SK-N-SH (cell line): ENCODE results near the gene GYPC.
"Not testable (repeated sequence)": the region's sequence is repeated elsewhere in the genome, so short reads cannot be mapped to it uniquely, and the experiment has no call there.

ENCODE experiments used
- EZH2phosphoT487 ChIP-seq: fragments of 200-600 bp; sonication (generic); IDR thresholded peaks from 2 replicates; pipeline ENCODE4 v1.6.1; 2017; ENCODE audit warnings: low read depth, mixed run types, mild to moderate bottlenecking, antibody characterized with exemption, moderate library complexity, borderline replicate concordance
- FOSL2 ChIP-seq: IDR thresholded peaks from 2 replicates; pipeline ENCODE4 v1.4.0; 2012; ENCODE audit warnings: low read depth, mild to moderate bottlenecking, moderate library complexity, borderline replicate concordance
- GATA2 ChIP-seq: sonication (generic); formaldehyde crosslinking; IDR thresholded peaks from 2 replicates; pipeline ENCODE4 v1.5.0; 2020; ENCODE audit warnings: mild to moderate bottlenecking, missing genetic modification reagents
- JUND ChIP-seq: IDR thresholded peaks from 2 replicates; pipeline ENCODE4 v1.4.0; 2012
- MXI1 ChIP-seq: IDR thresholded peaks from 2 replicates; pipeline ENCODE4 v1.6.1; 2012; ENCODE audit warnings: mild to moderate bottlenecking, low read depth, low read length, improper control_type of control experiment
- PBX3 ChIP-seq: IDR thresholded peaks from 2 replicates; pipeline ENCODE4; 2012
- POLR2AphosphoS5 ChIP-seq: IDR thresholded peaks from 2 replicates; pipeline ENCODE4 v1.6.1; 2012; ENCODE audit warnings: low read depth, low read length
- USF2 ChIP-seq: fragments of 150-350 bp; IDR thresholded peaks from 2 replicates; pipeline ENCODE4 v1.6.1; 2017; ENCODE audit warnings: antibody characterized with exemption, low read length, low read depth, borderline replicate concordance
- TF ChIP-seq, protein P1 (sequence below): fragments of 200-600 bp; sonication (generic); IDR thresholded peaks from 2 replicates; pipeline ENCODE4 v1.6.1; 2017; ENCODE audit warnings: antibody characterized with exemption, mild to moderate bottlenecking, moderate library complexity
- TF ChIP-seq, protein P2 (sequence below): IDR thresholded peaks from 2 replicates; pipeline ENCODE4 v1.6.1; 2012; ENCODE audit warnings: mild to moderate bottlenecking, low read depth, low read length, moderate library complexity

GRCh38 chr2:126647714-126648344 is 8.1 kb upstream of the GYPC start:
- TF ChIP-seq, protein P1, sequence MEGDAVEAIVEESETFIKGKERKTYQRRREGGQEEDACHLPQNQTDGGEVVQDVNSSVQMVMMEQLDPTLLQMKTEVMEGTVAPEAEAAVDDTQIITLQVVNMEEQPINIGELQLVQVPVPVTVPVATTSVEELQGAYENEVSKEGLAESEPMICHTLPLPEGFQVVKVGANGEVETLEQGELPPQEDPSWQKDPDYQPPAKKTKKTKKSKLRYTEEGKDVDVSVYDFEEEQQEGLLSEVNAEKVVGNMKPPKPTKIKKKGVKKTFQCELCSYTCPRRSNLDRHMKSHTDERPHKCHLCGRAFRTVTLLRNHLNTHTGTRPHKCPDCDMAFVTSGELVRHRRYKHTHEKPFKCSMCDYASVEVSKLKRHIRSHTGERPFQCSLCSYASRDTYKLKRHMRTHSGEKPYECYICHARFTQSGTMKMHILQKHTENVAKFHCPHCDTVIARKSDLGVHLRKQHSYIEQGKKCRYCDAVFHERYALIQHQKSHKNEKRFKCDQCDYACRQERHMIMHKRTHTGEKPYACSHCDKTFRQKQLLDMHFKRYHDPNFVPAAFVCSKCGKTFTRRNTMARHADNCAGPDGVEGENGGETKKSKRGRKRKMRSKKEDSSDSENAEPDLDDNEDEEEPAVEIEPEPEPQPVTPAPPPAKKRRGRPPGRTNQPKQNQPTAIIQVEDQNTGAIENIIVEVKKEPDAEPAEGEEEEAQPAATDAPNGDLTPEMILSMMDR, result not testable (repeated sequence)
- not testable (repeated sequence) for TF ChIP-seq GATA2 (CRISPR knock-in tag); JUND; USF2; EZH2phosphoT487; MXI1; FOSL2; PBX3; POLR2AphosphoS5
- TF ChIP-seq, protein P2, sequence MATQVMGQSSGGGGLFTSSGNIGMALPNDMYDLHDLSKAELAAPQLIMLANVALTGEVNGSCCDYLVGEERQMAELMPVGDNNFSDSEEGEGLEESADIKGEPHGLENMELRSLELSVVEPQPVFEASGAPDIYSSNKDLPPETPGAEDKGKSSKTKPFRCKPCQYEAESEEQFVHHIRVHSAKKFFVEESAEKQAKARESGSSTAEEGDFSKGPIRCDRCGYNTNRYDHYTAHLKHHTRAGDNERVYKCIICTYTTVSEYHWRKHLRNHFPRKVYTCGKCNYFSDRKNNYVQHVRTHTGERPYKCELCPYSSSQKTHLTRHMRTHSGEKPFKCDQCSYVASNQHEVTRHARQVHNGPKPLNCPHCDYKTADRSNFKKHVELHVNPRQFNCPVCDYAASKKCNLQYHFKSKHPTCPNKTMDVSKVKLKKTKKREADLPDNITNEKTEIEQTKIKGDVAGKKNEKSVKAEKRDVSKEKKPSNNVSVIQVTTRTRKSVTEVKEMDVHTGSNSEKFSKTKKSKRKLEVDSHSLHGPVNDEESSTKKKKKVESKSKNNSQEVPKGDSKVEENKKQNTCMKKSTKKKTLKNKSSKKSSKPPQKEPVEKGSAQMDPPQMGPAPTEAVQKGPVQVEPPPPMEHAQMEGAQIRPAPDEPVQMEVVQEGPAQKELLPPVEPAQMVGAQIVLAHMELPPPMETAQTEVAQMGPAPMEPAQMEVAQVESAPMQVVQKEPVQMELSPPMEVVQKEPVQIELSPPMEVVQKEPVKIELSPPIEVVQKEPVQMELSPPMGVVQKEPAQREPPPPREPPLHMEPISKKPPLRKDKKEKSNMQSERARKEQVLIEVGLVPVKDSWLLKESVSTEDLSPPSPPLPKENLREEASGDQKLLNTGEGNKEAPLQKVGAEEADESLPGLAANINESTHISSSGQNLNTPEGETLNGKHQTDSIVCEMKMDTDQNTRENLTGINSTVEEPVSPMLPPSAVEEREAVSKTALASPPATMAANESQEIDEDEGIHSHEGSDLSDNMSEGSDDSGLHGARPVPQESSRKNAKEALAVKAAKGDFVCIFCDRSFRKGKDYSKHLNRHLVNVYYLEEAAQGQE, result not testable (repeated sequence)
